Testis (tissue), 3 donors: ENCODE measurements around the gene PLEKHA7. TPM values are rescaled to one million over a fixed set of nuclear protein-coding genes. Genes with fewer than 3 reads are reported as not detected.
A peak's percentile ranks its signal among the peaks of the same experiment; 100 is the strongest.

Experiments used
- DNase-seq: peaks from one replicate; pipeline ENCODE4 v3.0.0-alpha.2; 2019
- H3K27ac ChIP-seq, 2 donors: fragments of 200-600 bp; sonication (generic); one replicate each; pipeline ENCODE4 v1.5.1; 2019
- H3K27me3 ChIP-seq: fragments of 200-600 bp; sonication (generic); one replicate; pipeline ENCODE4 v1.5.1; 2019
- H3K36me3 ChIP-seq: fragments of 200-600 bp; sonication (generic); one replicate; pipeline ENCODE4 v1.5.1; 2017; ENCODE audit warnings: low read depth; ENCODE audit errors: missing control alignments
- H3K4me1 ChIP-seq: fragments of 200-600 bp; sonication (generic); one replicate; pipeline ENCODE4 v1.5.1; 2019
- H3K4me3 ChIP-seq, 2 donors: fragments of 200-600 bp; sonication (generic); one replicate each; pipeline ENCODE4 v1.5.1; 2017 to 2019
- H3K9me3 ChIP-seq: fragments of 200-600 bp; sonication (generic); one replicate; pipeline ENCODE4 v1.5.1; 2017
- POLR2A ChIP-seq: fragments of 450-650 bp; IDR thresholded peaks from one replicate; pipeline ENCODE4 v1.6.1; 2017; ENCODE audit warnings: antibody characterized with exemption, mild to moderate bottlenecking, moderate library complexity
- WGBS, 2 donors: methylation state at CpG; one replicate each; pipeline ENCODE4 v1.1.5; 2018; 5-methylcytosine and 5-hydroxymethylcytosine counted together
- intact Hi-C: fragments of 100-400 bp; cut with DNase I; formaldehyde crosslinking; loops from one replicate; pipeline ENCODE4 v1.15.1; 2023; ENCODE audit warnings: low total_unique reads
- polyA plus RNA-seq: library from polyadenylated mRNA; stranded (reverse); fragments of 350-450 nt; fragmentation: Illumina TruSeq; extraction: RNeasy Lipid Tissue Mini Kit (QIAGEN cat#74804); gene quantifications from one replicate; pipeline ENCODE4 v1.2.3, GENCODE V29; 2014; ENCODE audit warnings: low read depth, low replicate concordance; ENCODE audit not compliant: insufficient read depth
- total RNA-seq, 2 donors: library from RNA; depleted of rRNA; stranded (reverse); fragments of >200 nt; gene quantifications; one replicate each; pipeline ENCODE4 v1.2.3, GENCODE V29; 2016
- TF ChIP-seq, protein P1 (sequence below), 3 experiments: fragments of 450-650 bp in 2 of 3; fragments of 200-600 bp in 1 of 3; sonication (generic) in 1 of 3; IDR thresholded peaks; one replicate each; pipeline ENCODE4 v1.5.1; 2016 to 2019; ENCODE audit warnings: antibody characterized with exemption in 3 of 3, mild to moderate bottlenecking in 2 of 3, moderate library complexity in 1 of 3

The PLEKHA7 gene
- total and polyA plus RNA-seq, 3 donors from 2014 or later, result 33.0 to 64.9 (median 63.9) TPM

GRCh38 chr11:16942342-16942741 is 71.9 kb downstream of the PLEKHA7 start:
- Histone ChIP-seq H3K27me3 (no peaks in the 10 kb centered on the region), H3K27ac (no peak overlapping the region), H3K4me1 (no peaks in the 10 kb centered on the region), H3K4me3 (no peak overlapping the region), H3K9me3 (no peaks in the 10 kb centered on the region), H3K36me3 (no peaks in the 10 kb centered on the region)
- TF ChIP-seq, protein P1, sequence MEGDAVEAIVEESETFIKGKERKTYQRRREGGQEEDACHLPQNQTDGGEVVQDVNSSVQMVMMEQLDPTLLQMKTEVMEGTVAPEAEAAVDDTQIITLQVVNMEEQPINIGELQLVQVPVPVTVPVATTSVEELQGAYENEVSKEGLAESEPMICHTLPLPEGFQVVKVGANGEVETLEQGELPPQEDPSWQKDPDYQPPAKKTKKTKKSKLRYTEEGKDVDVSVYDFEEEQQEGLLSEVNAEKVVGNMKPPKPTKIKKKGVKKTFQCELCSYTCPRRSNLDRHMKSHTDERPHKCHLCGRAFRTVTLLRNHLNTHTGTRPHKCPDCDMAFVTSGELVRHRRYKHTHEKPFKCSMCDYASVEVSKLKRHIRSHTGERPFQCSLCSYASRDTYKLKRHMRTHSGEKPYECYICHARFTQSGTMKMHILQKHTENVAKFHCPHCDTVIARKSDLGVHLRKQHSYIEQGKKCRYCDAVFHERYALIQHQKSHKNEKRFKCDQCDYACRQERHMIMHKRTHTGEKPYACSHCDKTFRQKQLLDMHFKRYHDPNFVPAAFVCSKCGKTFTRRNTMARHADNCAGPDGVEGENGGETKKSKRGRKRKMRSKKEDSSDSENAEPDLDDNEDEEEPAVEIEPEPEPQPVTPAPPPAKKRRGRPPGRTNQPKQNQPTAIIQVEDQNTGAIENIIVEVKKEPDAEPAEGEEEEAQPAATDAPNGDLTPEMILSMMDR (IDR thresholded peaks at IDR 0.05), result no peak
- no peak for TF ChIP-seq POLR2A
- DNase-seq, result no peak
- intact Hi-C loops, result no loop called here
- WGBS, 2 donors, result 71 to 74% methylated on average over 4 of the region's 4 CpGs

- Histone ChIP-seq H3K9me3 (no peaks in the 10 kb centered on the region), H3K4me3 (no peak overlapping the region), H3K27ac (no peak overlapping the region), H3K27me3 (no peaks in the 10 kb centered on the region), H3K36me3 (no peaks in the 10 kb centered on the region), H3K4me1 (peaks cover under 1% of the 10 kb centered on the region)
- 77 to 78% methylated on average over 5 of the region's 5 CpGs for WGBS, 2 donors
- DNase-seq, result no peak
- intact Hi-C loops, result no loop called here
- no peak for TF ChIP-seq POLR2A
- TF ChIP-seq, protein P1 (IDR thresholded peaks at IDR 0.05), result no peak
These were observed 72.3 kb downstream of the PLEKHA7 start for GRCh38 chr11:16941935-16942334.

- intact Hi-C loops, result no loop called here
- no peaks in the 10 kb centered on the region for H3K36me3 ChIP-seq
- no peak for DNase-seq
- 66 to 84% methylated on average over 3 of the region's 3 CpGs for WGBS, 2 donors
- H3K27ac ChIP-seq, result no peak overlapping the region
- no peaks in the 10 kb centered on the region for H3K27me3 ChIP-seq
- no peaks in the 10 kb centered on the region for H3K9me3 ChIP-seq
- H3K4me3 ChIP-seq, result no peak overlapping the region
- TF ChIP-seq, protein P1 (IDR thresholded peaks at IDR 0.05), result no peak
- TF ChIP-seq POLR2A, result no peak
- peaks cover 25% of the 10 kb centered on the region for H3K4me1 ChIP-seq
These were observed 76.2 kb downstream of the PLEKHA7 start for GRCh38 chr11:16938061-16938460.

DNA sequence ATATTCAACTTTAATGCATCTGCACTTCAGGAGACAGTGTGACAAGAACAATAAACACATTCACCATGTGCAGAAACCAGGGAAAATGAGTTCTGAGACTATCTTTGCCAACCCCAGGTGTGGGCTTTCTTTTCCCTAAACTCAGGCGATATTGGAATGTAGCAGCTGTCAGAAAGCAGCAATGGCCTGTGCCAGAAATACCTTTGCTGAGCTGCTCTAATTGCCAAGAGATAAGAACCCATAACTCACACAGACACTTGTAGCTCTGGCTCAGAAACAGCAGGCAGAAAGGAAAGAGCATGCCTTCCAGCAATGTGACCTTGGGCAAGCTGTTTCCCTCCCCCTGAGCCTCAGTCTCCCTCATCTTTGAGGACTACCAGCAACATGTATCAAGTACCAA is 77.6 kb downstream of the PLEKHA7 start:
- Histone ChIP-seq H3K27ac (no peak overlapping the region), H3K36me3 (no peaks in the 10 kb centered on the region), H3K4me1 (peaks cover 30% of the 10 kb centered on the region), H3K4me3 (no peak overlapping the region), H3K27me3 (no peaks in the 10 kb centered on the region), H3K9me3 (no peaks in the 10 kb centered on the region)
- intact Hi-C loops, result no loop called here
- DNase-seq, result peak; percentile 26
- TF ChIP-seq POLR2A, result no peak
- TF ChIP-seq, protein P1 (IDR thresholded peaks at IDR 0.05), result no peak
- WGBS, 2 donors, result 12 to 44% methylated on average over 1 of the region's 1 CpG

- WGBS, 2 donors, result 33 to 46% methylated on average over 6 of the region's 6 CpGs
- Histone ChIP-seq H3K27ac (no peak overlapping the region), H3K4me3 (no peak overlapping the region), H3K27me3 (no peaks in the 10 kb centered on the region), H3K4me1 (peaks cover 30% of the 10 kb centered on the region), H3K9me3 (no peaks in the 10 kb centered on the region), H3K36me3 (no peaks in the 10 kb centered on the region)
- peak; percentile 50 for DNase-seq
- TF ChIP-seq, protein P1 (IDR thresholded peaks at IDR 0.05), result peak; percentile 19 to 48 (median 45)
- no peak for TF ChIP-seq POLR2A
- intact Hi-C loops, result no loop called here
These were observed 78.5 kb downstream of the PLEKHA7 start for GRCh38 chr11:16935518-16936302.
